Uterus (tissue), 2 donors: ENCODE results near the gene PRR30.

Experiments used
- CTCF ChIP-seq, 4 experiments: fragments of 200-600 bp in 2 of 4; fragments of 450-650 bp in 2 of 4; sonication (generic) in 2 of 4; IDR thresholded peaks; one replicate each; pipeline ENCODE4 v1.5.1; 2016 to 2019; ENCODE audit warnings: antibody characterized with exemption in 4 of 4, mild to moderate bottlenecking in 2 of 4, moderate library complexity in 1 of 4
- POLR2A ChIP-seq, 2 donors: fragments of 450-650 bp; IDR thresholded peaks; one replicate each; pipeline ENCODE4 v1.6.1; 2016; ENCODE audit warnings: antibody characterized with exemption in 2 of 2, mild to moderate bottlenecking in 1 of 2, moderate library complexity in 1 of 2

- TF ChIP-seq POLR2A (IDR thresholded peaks at IDR 0.05) (no peak), CTCF (IDR thresholded peaks at IDR 0.05) (no peak)
These were observed 51.3 kb downstream of the PRR30 start for GRCh38 chr2:27087823-27088410.
